PC-9 (cell line): ENCODE results near the gene ADCY3. TPM values are rescaled to one million over a fixed set of nuclear protein-coding genes. Genes with fewer than 3 reads are reported as not detected.

Source experiments
- BruUV-seq: library from RNA; stranded (reverse); fragments of 400-500 nt; replicated peaks from 2 replicates; lab custom pipeline; 2021; lab: Mats Ljungman, UMichigan
- CTCF ChIA-PET: fragments of 300-600 bp; sonication (Branson Sonifier 250); formaldehyde crosslinking; loops from one replicate; lab custom pipeline; 2022; ENCODE audit warnings: antibody characterized with exemption; lab: Charles Lee
- POLR2A ChIA-PET: fragments of 300-600 bp; sonication (Branson Sonifier 250); formaldehyde crosslinking; loops from one replicate; lab custom pipeline; 2022; ENCODE audit warnings: antibody characterized with exemption; ENCODE audit not compliant: unreplicated experiment; lab: Charles Lee
- DNase-seq, 2 experiments: peaks; one replicate each; pipeline versions ENCODE4 v3.0.0 to v3.0.0-alpha.2; 2015 to 2022; ENCODE audit warnings: mixed read lengths in 1 of 2
- H2AFZ ChIP-seq: fragments of 200-600 bp; sonication (generic); 2 replicates; pipeline ENCODE4 v1.8.1; 2017; ENCODE audit warnings: antibody characterized with exemption
- H3F3A ChIP-seq: fragments of 200-600 bp; sonication (generic); 2 replicates; pipeline ENCODE4 v1.8.1; 2017; ENCODE audit warnings: antibody characterized with exemption, mild to moderate bottlenecking, low read depth; ENCODE audit not compliant: insufficient read depth
- H3K27ac ChIP-seq: fragments of 200-600 bp; sonication (generic); 2 replicates; pipeline ENCODE4 v1.6.1; 2016; ENCODE audit warnings: mixed run types
- H3K27me3 ChIP-seq: fragments of 200-600 bp; sonication (generic); 2 replicates; pipeline ENCODE4 v1.6.1; 2016; ENCODE audit warnings: low read depth, mixed run types; ENCODE audit not compliant: insufficient read depth
- H3K36me3 ChIP-seq: fragments of 200-600 bp; sonication (generic); 2 replicates; pipeline ENCODE4 v1.6.1; 2016; ENCODE audit warnings: low read depth, mixed run types
- H3K4me1 ChIP-seq: fragments of 200-600 bp; sonication (generic); replicated peaks from 2 replicates; pipeline ENCODE4 v1.6.1; 2016; ENCODE audit warnings: mixed run types; ENCODE audit not compliant: insufficient read depth
- H3K4me2 ChIP-seq: fragments of 200-600 bp; sonication (generic); 2 replicates; pipeline ENCODE4 v1.6.1; 2017; ENCODE audit warnings: mixed run types
- H3K4me3 ChIP-seq: fragments of 200-600 bp; sonication (generic); 2 replicates; pipeline ENCODE4 v1.6.1; 2016; ENCODE audit warnings: mixed run types
- H3K79me2 ChIP-seq: fragments of 200-600 bp; sonication (generic); 2 replicates; pipeline ENCODE4 v1.6.1; 2017; ENCODE audit warnings: low read depth, mixed run types
- H3K9me2 ChIP-seq: fragments of 200-600 bp; sonication (generic); 2 replicates; pipeline ENCODE4 v1.8.1; 2017; ENCODE audit warnings: mild to moderate bottlenecking; ENCODE audit not compliant: insufficient read depth
- H3K9me3 ChIP-seq: fragments of 200-600 bp; sonication (generic); 2 replicates; pipeline ENCODE4 v1.8.1; 2016; ENCODE audit warnings: low read depth; ENCODE audit not compliant: insufficient read depth
- H4K20me1 ChIP-seq: fragments of 200-600 bp; sonication (generic); 2 replicates; pipeline ENCODE4 v1.8.1; 2017; ENCODE audit not compliant: insufficient read depth
- EZH2 ChIP-seq: fragments of 200-600 bp; sonication (generic); IDR thresholded peaks from 2 replicates; pipeline ENCODE4 v1.8.0; 2017; ENCODE audit warnings: antibody characterized with exemption, low read depth
- intact Hi-C: fragments of 100-400 bp; cut with micrococcal nuclease; formaldehyde crosslinking; loops from one replicate; pipeline ENCODE4 v1.10.0; 2022; ENCODE audit not compliant: unreplicated experiment
- total RNA-seq: library from RNA; stranded (reverse); gene quantifications from 2 replicates; pipeline ENCODE4 v1.2.3, GENCODE V29; 2021
- TF ChIP-seq, protein P1 (sequence below): fragments of 200-600 bp; sonication (generic); conservative IDR thresholded peaks from 2 replicates; pipeline ENCODE4 v1.6.1; 2017; ENCODE audit warnings: mixed run types, antibody characterized with exemption, mild to moderate bottlenecking, moderate library complexity

Gene ADCY3
- total RNA-seq, 1 experiment from 2014 or later = 46.3 TPM

DNA sequence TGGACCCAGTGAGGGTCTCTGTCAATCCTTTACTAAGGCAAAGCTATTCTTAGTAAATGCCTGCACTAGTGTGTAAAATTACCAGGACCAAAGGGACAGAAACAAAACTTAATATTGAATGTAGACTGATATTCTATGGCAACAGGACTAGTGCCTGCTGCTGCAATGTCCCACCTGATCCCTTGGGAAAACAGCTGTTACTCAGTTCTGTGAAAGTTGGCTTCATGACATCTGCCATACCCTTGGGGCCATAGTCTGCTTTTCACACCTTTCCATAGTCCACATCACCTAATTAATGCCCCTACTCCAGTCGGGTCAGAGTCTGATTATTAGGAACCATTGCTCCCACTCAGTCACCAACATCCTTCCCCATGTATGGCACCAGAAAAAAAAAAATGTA, 37.2 kb upstream of the ADCY3 start:
- Histone ChIP-seq H3K27me3 (no peaks in the 10 kb centered on the region), H3F3A (no peaks in the 10 kb centered on the region), H3K4me2 (no peak overlapping the region), H3K4me1 (no peaks in the 10 kb centered on the region), H3K36me3 (peaks cover 28% of the 10 kb centered on the region; the same call in 1 of the 2 replicates), H3K27ac (no peak overlapping the region), H2AFZ (no peak overlapping the region), H3K4me3 (no peak overlapping the region), H3K79me2 (no peaks in the 10 kb centered on the region), H3K9me2 (no peaks in the 10 kb centered on the region), H4K20me1 (no peaks in the 10 kb centered on the region), H3K9me3 (peaks cover 8% of the 10 kb centered on the region; the same call in 1 of the 2 replicates)
- POLR2A ChIA-PET = no interaction called here
- BruUV-seq = no TSS peak
- TF ChIP-seq EZH2 = no peak
- TF ChIP-seq, protein P1, sequence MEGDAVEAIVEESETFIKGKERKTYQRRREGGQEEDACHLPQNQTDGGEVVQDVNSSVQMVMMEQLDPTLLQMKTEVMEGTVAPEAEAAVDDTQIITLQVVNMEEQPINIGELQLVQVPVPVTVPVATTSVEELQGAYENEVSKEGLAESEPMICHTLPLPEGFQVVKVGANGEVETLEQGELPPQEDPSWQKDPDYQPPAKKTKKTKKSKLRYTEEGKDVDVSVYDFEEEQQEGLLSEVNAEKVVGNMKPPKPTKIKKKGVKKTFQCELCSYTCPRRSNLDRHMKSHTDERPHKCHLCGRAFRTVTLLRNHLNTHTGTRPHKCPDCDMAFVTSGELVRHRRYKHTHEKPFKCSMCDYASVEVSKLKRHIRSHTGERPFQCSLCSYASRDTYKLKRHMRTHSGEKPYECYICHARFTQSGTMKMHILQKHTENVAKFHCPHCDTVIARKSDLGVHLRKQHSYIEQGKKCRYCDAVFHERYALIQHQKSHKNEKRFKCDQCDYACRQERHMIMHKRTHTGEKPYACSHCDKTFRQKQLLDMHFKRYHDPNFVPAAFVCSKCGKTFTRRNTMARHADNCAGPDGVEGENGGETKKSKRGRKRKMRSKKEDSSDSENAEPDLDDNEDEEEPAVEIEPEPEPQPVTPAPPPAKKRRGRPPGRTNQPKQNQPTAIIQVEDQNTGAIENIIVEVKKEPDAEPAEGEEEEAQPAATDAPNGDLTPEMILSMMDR = no peak
- DNase-seq = no peak
- CTCF ChIA-PET = no interaction called here
- intact Hi-C loops = no loop called here

DNA sequence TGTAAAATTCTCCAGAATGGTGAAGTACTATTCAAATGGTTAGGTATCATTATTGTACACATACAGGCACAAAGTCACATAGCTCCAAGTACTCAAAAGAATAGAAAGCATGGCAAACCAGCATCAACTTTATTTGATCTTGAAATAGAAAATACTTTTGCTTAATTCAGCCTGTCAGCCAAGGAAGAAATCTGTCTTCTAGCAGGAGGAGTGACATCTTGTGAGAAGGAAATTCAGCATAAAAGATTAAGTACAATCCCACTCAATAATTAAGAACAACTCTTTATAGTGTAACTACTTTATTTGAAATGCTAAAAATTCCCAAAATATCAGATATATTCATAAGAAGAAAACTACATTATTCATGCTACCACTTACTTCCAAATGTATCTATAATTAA, 35.9 kb upstream of the ADCY3 start:
- Histone ChIP-seq H3K9me2 (no peaks in the 10 kb centered on the region), H3K9me3 (peaks cover 8% of the 10 kb centered on the region; the same call in 1 of the 2 replicates), H3K4me3 (no peak overlapping the region), H3F3A (no peaks in the 10 kb centered on the region), H3K27me3 (no peaks in the 10 kb centered on the region), H3K79me2 (no peaks in the 10 kb centered on the region), H4K20me1 (no peaks in the 10 kb centered on the region), H3K36me3 (peaks cover 29% of the 10 kb centered on the region; the same call in 1 of the 2 replicates), H2AFZ (no peak overlapping the region), H3K4me2 (no peak overlapping the region), H3K27ac (no peak overlapping the region), H3K4me1 (no peaks in the 10 kb centered on the region)
- intact Hi-C loops = no loop called here
- ChIA-PET POLR2A (no interaction called here), CTCF (no interaction called here)
- BruUV-seq = no TSS peak
- no peak for DNase-seq
- TF ChIP-seq, protein P1 = no peak
- TF ChIP-seq EZH2 = no peak

DNA sequence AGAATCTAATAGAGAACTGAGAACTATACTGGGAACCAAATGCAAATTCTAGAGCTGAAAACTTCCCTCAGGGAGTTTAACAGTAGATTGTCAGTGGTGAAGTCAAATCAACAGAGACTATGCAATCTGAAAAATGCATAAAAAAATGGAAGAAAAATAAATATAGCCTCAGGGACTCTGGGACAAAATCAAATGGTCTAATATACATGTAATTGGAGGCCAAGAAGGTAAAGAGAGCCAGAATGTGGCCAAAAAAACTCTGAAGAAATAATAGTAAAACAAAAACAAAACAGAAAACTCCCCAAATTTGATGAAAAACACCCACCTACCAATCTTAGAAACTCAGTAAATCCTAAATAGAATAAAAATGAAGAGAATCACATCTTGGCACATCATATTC, 35.2 kb upstream of the ADCY3 start:
- H3K36me3 ChIP-seq = peaks cover 29% of the 10 kb centered on the region; the same call in 1 of the 2 replicates
- no peaks in the 10 kb centered on the region for H3K79me2 ChIP-seq
- H3K9me3 ChIP-seq = peaks cover 8% of the 10 kb centered on the region; the same call in 1 of the 2 replicates
- TF ChIP-seq, protein P1 = no peak
- TF ChIP-seq EZH2 = no peak
- H2AFZ ChIP-seq = no peak overlapping the region
- BruUV-seq = no TSS peak
- H3F3A ChIP-seq = no peaks in the 10 kb centered on the region
- no peaks in the 10 kb centered on the region for H3K4me1 ChIP-seq
- no peak overlapping the region for H3K4me3 ChIP-seq
- intact Hi-C loops = no loop called here
- ChIA-PET POLR2A (no interaction called here), CTCF (no interaction called here)
- no peaks in the 10 kb centered on the region for H4K20me1 ChIP-seq
- no peaks in the 10 kb centered on the region for H3K27me3 ChIP-seq
- DNase-seq = no peak
- 0 out of 2 replicates have a peak, but pooled peaks cover 3% of the 10 kb centered on the region for H3K9me2 ChIP-seq
- H3K4me2 ChIP-seq = no peak overlapping the region
- no peak overlapping the region for H3K27ac ChIP-seq
